HG02943 (cell line): ENCODE results near the gene CCDC190.
"Not testable (repeated sequence)": the region's sequence is repeated elsewhere in the genome, so short reads cannot be mapped to it uniquely, and the experiment has no call there.

ENCODE experiments used
- ATAC-seq: cut with Tn5 transposase; IDR thresholded peaks from one replicate; pipeline ENCODE4 v1.9.1; 2021; ENCODE audit warnings: mild to moderate bottlenecking, low read depth, moderate library complexity; ENCODE audit not compliant: unreplicated experiment

The CCDC190 gene

GRCh38 chr1:162878000-162878596, 17.1 kb upstream of the CCDC190 start:
- no peak for ATAC-seq

DNA sequence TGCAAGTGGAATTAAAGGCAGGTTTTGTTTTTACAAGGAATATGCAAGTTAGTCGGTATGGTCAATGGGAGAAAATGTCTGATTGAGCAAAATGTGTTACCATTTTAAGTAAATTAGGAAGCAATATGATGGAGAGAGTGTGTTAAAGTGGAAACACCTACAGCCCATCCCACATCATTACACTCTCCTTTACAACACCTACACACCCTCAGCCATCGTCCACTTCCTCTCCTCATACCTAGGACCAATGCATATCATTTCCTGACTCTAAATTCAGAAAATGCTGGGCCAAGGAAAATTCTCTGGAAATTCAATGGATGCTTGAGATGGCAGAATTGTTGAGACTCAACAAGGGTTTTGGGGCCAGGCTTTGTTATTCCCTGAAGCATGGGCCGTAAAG, 16.4 kb upstream of the CCDC190 start:
- ATAC-seq: no peak

GRCh38 chr1:162876751-162877150, 15.8 kb upstream of the CCDC190 start:
- no peak for ATAC-seq

- no peak for ATAC-seq
Measured at GRCh38 chr1:162873671-162874666, 13.0 kb upstream of the CCDC190 start.

- no peak for ATAC-seq
Measured at GRCh38 chr1:162872981-162873380, 12.0 kb upstream of the CCDC190 start.

DNA sequence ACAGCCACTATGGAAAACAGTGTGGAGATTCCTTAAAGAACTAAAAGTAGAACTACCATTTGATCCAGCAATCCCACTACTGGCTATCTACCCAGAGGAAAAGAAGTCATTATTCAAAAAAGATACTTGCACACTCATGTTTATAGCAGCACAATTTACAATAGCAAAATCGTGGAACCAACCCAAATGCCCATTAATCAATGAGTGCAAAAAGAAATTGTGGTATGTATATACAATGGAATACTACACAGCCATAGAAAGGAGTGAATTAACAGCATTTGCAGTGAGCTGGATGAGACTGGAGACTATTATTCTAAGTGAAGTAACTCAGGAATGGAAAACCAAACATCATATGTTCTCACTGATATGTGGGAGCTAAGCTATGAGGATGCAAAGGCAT, 10.4 kb upstream of the CCDC190 start:
- ATAC-seq: not testable (repeated sequence)

DNA sequence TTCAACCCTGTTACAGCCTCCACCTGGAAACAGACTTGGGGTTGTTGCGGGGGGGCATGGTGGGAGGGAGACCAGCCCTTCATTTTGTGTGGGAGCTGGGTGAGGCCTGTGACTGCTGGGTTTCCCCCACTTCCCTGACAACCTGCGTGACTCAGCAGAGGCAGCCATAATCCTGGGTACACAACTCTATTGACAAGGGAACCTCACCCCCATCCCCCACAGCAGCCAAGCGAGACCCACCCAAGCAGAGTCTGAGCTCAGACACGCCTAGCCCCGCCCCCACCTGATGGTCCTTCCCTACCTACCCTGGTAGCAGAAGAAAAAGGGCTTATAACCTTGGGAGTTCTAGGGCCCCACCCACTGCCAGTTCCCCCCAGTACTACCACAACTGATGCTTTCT, 8.0 kb upstream of the CCDC190 start:
- ATAC-seq: no peak

- no peak for ATAC-seq
Measured at GRCh38 chr1:162861625-162862024, 650 bp upstream of the CCDC190 start.

DNA sequence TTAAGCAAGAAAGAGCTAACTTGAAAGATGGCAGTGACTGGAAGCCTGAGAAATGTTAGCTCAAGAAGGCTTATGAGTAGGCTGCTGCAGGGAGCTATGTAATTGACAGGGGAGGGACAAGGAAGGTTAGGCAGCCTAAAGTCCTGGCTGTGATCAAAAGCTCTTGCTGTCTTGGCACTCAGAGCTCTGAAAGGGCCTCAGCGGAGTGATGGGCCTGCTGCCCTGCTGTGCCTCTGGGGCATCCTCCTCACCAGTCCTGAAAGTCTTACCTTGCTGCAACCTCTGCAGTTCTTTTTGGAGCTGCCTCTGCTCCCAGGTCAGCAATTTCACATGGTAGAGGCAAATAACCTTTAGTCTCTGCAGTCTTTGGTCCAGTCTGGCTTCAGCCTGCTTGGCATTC, 1.8 kb downstream of the CCDC190 start:
- ATAC-seq: no peak

DNA sequence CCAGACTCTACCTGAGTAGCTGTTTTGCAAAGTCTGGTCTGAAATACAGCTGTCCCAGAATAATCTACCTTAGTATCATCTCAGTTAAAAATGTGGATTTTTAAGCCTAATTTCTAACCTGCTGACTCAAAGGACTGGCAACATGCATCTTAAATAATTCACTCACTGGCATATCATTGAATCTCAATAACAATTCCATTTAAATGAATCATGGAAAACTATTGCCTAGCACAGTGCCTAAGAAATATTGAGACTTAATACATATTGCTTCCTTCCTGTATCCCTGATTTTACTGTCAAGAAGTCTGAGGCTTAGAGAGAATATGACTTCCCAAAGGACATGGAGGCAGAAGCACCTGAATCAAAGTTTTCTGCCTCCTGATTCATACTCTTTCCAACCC, 3.1 kb downstream of the CCDC190 start:
- ATAC-seq: no peak

DNA sequence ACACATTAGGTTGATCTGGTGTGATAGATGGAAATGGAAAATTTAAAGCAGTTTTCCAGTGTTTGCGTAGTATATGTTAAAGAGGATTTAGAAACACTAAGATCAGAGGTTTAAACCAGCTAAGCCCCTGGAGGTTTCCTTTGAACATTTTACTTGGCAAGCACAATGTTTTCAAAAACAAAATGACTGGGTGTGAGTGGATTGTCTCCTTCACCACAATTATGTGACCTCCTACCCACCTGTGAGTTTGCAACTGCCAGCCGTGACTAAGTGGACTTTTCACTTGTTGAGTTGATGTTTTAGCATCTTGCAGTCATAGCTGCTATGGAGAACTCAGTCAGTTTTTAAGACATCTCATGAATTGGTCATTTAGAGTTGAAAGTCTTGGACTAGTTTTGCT, 4.7 kb downstream of the CCDC190 start:
- no peak for ATAC-seq

DNA sequence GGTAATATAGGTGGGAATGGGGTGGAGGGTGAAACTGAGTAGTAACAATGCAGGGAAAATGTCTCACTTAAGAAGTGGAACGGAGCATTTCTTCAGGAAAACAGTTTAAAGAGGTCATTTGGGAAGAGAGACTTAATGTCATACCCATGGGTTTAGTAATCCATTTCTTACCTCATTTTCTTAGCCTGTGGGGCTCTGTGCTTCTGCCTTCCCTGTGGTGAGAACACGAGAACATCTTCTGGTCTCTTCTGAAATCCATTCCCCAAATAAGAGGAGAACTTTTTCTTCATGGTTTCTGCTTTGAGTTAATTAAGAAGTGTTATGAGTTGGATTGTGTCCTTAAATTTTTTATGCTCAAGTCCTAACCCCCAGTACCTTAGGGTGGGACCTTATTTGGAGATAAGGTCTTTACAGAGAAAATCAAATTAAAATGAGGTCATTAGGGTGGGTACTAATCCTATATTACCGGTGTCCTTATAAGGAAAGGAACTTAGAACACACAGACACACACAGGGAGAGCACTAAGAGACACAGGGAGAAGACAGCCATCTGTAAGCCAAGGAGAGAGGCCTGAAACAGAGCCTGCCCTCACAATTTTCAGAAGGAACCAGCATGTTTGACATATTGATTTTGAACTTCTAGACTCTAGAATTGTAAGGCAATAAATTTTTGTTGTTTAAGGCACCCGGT, 5.4 kb downstream of the CCDC190 start:
- ATAC-seq: no peak

DNA sequence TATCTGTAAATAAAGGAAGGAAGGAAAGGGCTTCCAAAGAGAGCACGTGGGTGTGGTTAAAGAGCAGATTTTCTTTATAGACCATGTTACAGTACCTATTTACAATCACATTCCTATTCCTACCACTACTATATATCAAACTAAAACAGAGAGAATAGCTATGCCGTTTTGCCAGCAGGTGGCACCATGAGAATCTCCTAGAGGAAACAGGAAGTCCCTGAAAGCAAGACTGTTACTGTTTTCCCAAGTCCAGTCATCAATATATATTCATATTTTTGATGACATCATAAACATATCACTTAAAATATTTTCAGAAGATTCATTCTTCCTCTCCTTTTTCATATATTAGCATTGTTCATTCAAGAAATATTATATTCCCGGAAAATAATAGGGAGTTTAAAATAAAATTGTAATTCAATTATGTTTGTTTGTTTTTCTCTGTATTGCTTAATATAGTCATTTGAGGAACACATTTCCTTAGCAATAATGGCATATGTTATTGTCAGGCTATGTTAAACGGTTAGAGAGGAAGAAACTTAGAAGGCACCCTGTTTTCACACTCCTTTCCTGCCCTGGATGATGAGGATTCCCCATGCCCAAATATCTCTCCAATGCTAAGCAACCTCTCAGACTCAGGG, 6.6 kb downstream of the CCDC190 start:
- ATAC-seq: no peak

DNA sequence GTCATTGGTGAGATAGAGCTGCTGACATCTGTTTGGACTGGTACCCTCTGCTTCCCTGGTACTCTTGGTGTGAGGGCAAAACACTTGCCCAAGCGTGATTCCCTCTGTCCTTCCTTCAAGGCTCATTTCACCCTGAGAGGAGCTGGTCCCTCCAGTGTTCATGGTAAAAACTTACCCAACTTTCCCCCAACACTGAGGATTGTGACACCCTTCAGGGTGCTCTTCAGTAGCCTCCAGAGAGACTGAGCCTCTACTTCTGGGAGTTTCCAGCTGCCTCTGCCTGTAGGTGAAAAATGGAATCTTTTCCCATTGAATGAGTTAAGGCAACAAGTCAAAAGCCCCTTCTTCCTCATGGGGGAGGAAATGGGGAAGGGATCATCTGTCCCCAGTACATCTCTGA, 9.6 kb downstream of the CCDC190 start:
- ATAC-seq: no peak

- no peak for ATAC-seq
Measured at GRCh38 chr1:162849711-162850110, 11.3 kb downstream of the CCDC190 start.

DNA sequence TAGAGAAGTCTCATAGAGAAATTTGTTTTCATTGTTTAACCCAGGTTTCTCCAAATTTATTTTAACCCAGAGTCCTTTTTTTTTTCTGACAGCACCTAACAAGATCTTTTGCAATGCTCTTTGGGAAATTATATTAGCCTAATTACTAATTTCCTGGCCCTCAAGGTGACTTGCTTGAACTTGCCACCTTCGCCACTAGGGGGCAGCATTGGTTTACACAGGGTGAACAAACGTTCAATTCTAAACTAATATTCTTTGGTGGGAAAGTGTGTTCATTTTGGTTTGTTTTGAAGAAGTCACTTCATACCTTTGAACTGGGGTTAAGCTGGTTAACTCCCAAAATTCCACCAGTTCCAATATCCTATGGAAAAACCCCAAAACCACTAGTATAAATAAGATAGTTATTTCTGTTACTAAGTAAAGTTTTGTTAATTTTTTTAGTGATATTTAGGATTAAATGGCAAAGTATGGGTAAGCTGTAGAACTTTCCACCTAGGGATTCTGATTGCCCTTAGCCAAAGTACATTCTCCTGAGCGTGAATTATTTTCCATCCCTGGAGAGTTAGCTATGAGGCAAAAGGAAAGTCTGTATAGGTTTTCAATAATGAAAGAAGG, 13.0 kb downstream of the CCDC190 start:
- ATAC-seq: no peak

DNA sequence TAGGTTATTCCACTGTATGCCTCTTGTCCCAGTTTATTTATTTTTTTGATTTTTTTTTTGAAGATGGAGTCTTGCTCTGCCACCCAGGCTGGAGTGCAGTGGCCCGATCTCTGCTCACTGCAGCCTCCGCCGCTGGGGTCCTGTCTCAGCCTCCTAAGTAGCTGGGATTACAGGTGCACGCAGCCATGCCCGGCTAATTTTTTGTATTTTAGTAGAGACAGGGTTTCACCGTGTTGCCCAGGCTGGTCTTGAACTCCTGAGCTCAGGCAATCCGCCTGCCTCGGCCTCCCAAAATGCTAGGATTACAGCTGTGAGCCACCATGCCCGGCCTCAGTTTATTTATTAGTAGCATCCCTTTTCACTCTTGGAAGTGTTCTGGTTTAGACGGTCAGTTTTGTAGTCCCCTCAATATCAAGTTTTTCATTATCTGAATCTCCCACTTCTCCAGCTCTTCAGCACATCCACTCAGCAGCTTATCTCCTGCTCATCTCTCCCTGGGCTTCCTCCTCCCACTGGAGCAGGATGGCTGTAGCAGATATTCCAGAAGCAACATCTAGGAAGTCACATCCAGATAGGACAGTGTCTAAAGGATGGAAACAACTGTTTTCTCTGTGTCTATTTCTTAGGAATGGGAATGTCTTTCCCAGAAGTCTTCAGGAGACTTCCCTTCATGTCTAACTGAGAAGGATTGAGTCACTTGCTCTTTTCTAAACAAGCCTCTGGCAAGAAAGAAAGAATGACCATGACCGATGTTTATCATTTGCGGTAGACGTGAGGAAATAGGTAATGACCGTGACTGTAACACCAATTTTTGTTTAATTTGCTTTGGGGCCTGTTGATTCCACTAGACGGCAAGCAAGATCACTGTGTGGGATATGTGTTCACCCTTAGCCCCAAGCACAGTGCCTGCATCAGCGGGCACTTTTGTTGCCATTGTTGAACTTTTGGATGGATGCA, 14.4 kb downstream of the CCDC190 start:
- no peak for ATAC-seq

DNA sequence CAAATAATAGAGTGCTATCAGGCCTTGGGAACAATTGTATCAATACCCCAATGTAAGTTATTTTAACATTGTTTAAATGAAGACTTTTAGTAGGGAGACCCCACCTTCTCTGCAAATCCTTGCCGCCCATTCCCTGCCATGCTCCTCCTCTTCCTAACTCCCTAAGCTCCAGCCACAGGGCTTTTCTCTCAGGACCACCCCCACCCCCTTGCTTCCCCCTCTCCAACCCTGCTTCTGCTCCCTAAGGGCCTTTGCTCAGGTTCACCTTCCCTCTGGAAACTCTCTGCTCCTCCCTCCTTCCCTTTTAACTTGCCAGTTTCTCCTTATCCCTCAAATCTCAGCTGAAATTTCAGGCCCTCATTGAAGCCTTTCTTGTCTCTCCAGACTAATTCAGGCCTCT, 16.8 kb downstream of the CCDC190 start:
- ATAC-seq: no peak

GRCh38 chr1:162840250-162840839, 20.6 kb downstream of the CCDC190 start:
- ATAC-seq: no peak
